LHCN-M2 (cell line): ENCODE results near the gene PACSIN1. TPM values are rescaled to one million over a fixed set of nuclear protein-coding genes. Genes with fewer than 3 reads are reported as not detected.

Experiments
- DNase-seq: peaks from one replicate; pipeline ENCODE4 v3.0.0-alpha.2; 2012; ENCODE audit warnings: low read depth
- total RNA-seq: library from RNA; depleted of rRNA; stranded (reverse); fragments of >200 nt; gene quantifications from 2 replicates; pipeline ENCODE4 v1.2.3, GENCODE V29; 2014

PACSIN1 gene
- total RNA-seq, 1 experiment from 2014 or later = not detected

GRCh38 chr6:34544052-34544604 lies 78.3 kb downstream of the PACSIN1 start:
- no peak for DNase-seq

- DNase-seq = no peak
Observed at GRCh38 chr6:34544776-34545471, 79.0 kb downstream of the PACSIN1 start.

GRCh38 chr6:34546551-34547321 lies 80.9 kb downstream of the PACSIN1 start:
- DNase-seq = no peak

GRCh38 chr6:34547701-34548644 lies 82.1 kb downstream of the PACSIN1 start:
- DNase-seq = no peak

GRCh38 chr6:34549026-34549803 lies 83.3 kb downstream of the PACSIN1 start:
- DNase-seq = no peak

DNA sequence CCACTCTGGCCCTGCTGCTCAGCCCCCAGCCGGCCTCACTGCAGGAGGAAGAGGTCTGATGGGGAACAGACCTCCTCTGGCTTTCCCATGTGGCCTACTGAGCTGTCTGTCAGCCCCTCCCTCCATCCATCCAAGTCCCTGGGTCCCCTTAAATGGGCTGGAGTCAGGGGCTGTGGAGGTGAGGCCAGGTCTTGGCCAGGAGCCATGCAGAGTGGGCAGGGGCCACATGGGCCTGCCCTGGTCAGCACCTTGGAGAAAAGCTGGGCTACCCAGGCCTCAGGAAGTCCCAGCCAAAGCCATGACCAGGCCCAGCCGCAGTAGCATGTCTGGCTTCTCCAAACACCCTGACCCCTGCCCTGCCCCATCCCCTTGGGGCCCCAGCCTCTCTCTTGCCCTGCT lies 83.9 kb downstream of the PACSIN1 start:
- no peak for DNase-seq

GRCh38 chr6:34551720-34552119 lies 85.8 kb downstream of the PACSIN1 start:
- no peak for DNase-seq

DNA sequence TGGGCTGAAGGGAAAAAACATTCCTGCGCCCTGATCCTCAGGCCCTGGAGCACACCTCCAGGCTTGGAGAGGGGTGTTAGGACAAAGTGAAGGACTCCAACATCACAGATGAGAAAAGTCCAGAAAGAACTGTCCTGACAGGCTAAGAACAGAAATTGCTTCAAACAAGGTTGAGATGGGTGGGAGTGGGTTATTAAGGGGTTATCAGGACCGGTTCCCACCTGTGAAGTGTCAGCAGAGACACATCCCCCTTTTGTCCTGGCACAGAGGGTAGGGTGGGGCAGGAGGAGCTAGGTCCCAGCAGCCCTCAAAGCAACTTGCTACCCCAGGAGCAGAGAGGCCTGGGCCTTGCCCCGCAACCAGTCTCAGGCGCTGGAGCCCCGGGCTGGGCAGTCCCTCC lies 86.7 kb downstream of the PACSIN1 start:
- DNase-seq = no peak

- DNase-seq = no peak
Observed at GRCh38 chr6:34553146-34553545, 87.3 kb downstream of the PACSIN1 start.

- no peak for DNase-seq
Observed at GRCh38 chr6:34553750-34554149, 87.9 kb downstream of the PACSIN1 start.

DNA sequence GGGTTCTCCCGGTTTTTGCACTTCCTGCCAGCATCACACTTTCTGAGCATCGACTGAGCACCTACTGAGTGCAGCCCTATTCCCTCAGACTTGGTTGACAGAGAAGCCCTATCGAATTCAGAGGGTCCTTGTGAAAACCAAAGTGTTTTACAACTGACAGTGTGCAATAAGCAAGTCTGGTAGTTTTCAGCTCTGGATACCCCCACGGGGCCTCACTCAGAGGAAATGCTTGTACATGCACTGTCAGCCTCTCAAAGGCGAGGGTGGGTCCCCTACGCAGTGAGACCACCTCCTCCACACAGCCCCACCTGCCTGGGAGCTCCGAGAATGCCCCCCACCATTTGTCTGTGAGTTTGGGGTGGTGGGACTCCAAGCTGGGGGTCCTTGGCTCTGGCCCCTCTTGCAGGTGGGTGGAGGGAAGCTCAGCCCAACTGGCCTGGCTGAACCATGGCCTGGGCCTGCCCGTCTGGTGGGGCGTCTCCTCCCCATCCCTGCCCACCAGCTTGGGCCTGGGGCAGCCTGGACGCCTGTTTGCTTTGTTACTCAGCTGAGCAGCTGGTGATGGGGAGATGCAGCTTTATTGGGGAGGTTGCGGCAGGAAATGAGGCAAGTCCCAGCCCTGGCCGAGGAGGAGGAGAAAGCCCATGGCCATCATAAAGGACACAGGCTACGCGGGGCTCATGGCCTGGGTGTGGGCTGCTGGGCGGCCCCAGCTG lies 88.6 kb downstream of the PACSIN1 start:
- DNase-seq = no peak

GRCh38 chr6:34555007-34555322 lies 89.1 kb downstream of the PACSIN1 start:
- no peak for DNase-seq

DNA sequence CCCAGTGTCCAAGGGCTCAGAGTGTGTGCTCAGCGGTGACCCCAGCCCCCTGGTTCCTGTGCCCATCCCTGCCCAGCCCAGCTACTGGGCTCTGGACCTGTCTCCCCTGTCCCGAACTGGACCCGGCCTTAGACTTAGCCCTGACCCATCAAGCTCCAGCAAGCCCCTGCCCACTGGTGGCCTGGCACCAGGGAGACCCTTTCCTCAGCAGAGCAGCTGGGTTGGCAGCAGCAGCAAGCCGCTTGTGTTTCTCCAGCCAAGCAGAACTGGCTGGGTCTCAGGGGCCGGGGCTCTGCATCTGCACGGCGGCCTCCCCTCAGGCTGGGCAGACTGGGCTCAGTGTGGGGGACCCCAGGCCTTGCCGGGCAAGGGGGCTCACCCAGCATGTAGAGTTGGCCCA lies 89.5 kb downstream of the PACSIN1 start:
- DNase-seq = no peak

DNA sequence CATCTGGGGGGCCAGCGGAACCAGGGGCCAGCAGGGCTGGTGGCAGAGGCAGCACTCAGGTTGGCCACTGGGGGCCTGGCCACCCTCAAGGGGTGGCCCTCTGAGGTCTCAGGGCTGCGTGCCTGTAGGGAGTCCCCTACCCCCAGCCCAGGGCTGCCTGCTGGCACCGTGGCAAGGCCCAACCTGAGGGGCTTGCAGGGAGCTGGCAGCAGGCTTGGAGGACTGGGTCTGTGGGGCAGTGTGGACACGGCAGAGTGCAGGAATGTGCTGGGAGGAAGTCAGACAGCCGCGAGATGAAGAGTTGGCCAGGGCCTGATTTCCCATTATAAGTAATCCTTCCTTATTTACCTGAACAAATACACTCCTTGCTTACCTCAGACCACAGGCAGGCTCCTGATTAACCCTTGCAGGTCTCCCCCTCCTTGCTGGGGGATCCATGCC lies 90.2 kb downstream of the PACSIN1 start, which contains the start of gene SPDEF:
Gene SPDEF, minus strand, starts transcription at position 299 of the 441 bp plus-strand sequence. CDS start 11,874 bp downstream, outside the sequence.
- no peak for DNase-seq

GRCh38 chr6:34556493-34556892 lies 90.6 kb downstream of the PACSIN1 start:
- DNase-seq = no peak

- no peak for DNase-seq
Observed at GRCh38 chr6:34557228-34557627, 91.4 kb downstream of the PACSIN1 start.

DNA sequence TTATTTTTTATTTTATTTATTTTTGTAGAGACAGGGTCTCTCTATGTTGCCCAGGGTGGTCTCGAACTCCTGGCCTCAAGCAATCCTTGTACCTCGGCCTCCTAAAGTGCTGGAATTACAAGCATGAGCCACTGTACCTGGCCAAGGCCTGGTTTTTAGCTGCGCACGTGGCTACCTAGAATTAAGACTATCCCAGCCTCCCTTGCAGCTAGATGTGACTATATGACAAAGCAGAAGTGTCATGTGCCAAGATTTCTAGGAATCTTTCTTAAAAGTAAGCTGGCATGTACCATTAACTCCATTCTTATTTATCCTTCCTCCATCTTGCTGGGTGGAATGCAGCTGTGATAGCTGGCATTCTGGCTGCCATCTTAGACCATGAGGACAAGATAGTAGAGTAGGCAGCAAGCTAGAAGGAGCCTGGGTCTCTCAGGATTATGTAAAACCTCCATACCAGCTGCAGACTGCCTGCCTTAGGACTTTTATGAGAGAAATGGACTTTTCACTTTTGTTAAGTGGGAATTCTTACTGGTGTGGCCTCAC lies 92.4 kb downstream of the PACSIN1 start:
- DNase-seq = no peak

- no peak for DNase-seq
Observed at GRCh38 chr6:34559651-34560365, 93.9 kb downstream of the PACSIN1 start.
